Fibroblast of mammary gland (primary cell): ENCODE results near the gene AMOTL2.

Experiments used
- DNase-seq: peaks from one replicate; pipeline ENCODE4 v3.0.0-alpha.2; 2010; ENCODE audit warnings: low read depth
- H3K4me3 ChIP-seq: 2 replicates; pipeline ENCODE4 v1.5.1; 2011; ENCODE audit warnings: low read depth, mild to moderate bottlenecking, low read length, moderate library complexity; ENCODE audit not compliant: control insufficient read depth
- CTCF ChIP-seq: conservative IDR thresholded peaks from 2 replicates; pipeline ENCODE4 v1.5.1; 2011; ENCODE audit warnings: low read depth, low read length, inconsistent platforms; ENCODE audit not compliant: control insufficient read depth, insufficient read depth

The AMOTL2 gene

GRCh38 chr3:134371542-134372324, 2.5 kb downstream of the AMOTL2 start:
- peak; percentile 42 for DNase-seq
- peak overlapping the region; percentile 88 for H3K4me3 ChIP-seq
- TF ChIP-seq CTCF, result no peak

- no peak for DNase-seq
- no peak overlapping the region for H3K4me3 ChIP-seq
These were observed 3.4 kb downstream of the AMOTL2 start for GRCh38 chr3:134370611-134371531.

GRCh38 chr3:134369861-134370596, 4.2 kb downstream of the AMOTL2 start:
- H3K4me3 ChIP-seq, result no peak overlapping the region
- DNase-seq, result no peak
- no peak for TF ChIP-seq CTCF

More at GRCh38 chr3:134370611-134371531, 3.4 kb downstream of the AMOTL2 start:
- TF ChIP-seq CTCF, result no peak

GRCh38 chr3:134369231-134369741, 5.0 kb downstream of the AMOTL2 start:
- H3K4me3 ChIP-seq, result no peak overlapping the region
- peak; percentile 62 for DNase-seq
- no peak for TF ChIP-seq CTCF

- no peak overlapping the region for H3K4me3 ChIP-seq
- no peak for DNase-seq
- TF ChIP-seq CTCF, result no peak
These were observed 5.5 kb downstream of the AMOTL2 start for GRCh38 chr3:134368751-134369105.

- DNase-seq, result no peak
- no peak for TF ChIP-seq CTCF
- no peak overlapping the region for H3K4me3 ChIP-seq
These were observed 6.1 kb downstream of the AMOTL2 start for GRCh38 chr3:134367869-134368750.
